CD4-positive, alpha-beta T cell (primary cell): ENCODE results near the gene BAIAP2. TPM values are rescaled to one million over a fixed set of nuclear protein-coding genes. Genes with fewer than 3 reads are reported as not detected.

ENCODE experiments used
- ATAC-seq: fragments of 200-7000 bp; cut with Tn5 transposase; one replicate; pipeline ENCODE4 v1.10.0; 2022; ENCODE audit warnings: mild to moderate bottlenecking; ENCODE audit not compliant: poor library complexity
- CTCF ChIA-PET: fragments of 350-600 bp; sonication (Branson Sonifier 250); formaldehyde crosslinking; loops from one replicate; lab custom pipeline; 2021; ENCODE audit warnings: antibody characterized with exemption, inconsistent platforms; lab: Charles Lee
- POLR2A ChIA-PET: fragments of 350-600 bp; sonication (Branson Sonifier 250); formaldehyde crosslinking; loops from one replicate; lab custom pipeline; 2021; ENCODE audit warnings: antibody characterized with exemption, inconsistent platforms; lab: Charles Lee
- DNase-seq, 14 experiments: peaks; one replicate each; pipeline ENCODE4 v3.0.0-alpha.2; 2013 to 2020; ENCODE audit warnings: mixed read lengths in 2 of 14
- H3K27ac ChIP-seq, 2 donors: one replicate each; pipeline versions ENCODE4 v1.5.1 to v1.7.0; 2013; ENCODE audit warnings: low read length in 2 of 2, low read depth in 1 of 2, mild to moderate bottlenecking in 1 of 2
- H3K27me3 ChIP-seq, 2 experiments: 1 replicate in 1 of 2; 2 replicates in 1 of 2; pipeline versions ENCODE4 v1.6.1 to v1.7.0; 2013; ENCODE audit warnings: low read length in 2 of 2, control low read depth in 1 of 2, mild to moderate bottlenecking in 1 of 2, moderate library complexity in 1 of 2; ENCODE audit not compliant: insufficient read depth in 2 of 2, control insufficient read depth in 1 of 2
- H3K36me3 ChIP-seq: one replicate; pipeline ENCODE4 v1.6.1; 2013; ENCODE audit warnings: low read length, control low read depth; ENCODE audit not compliant: insufficient read depth
- H3K4me1 ChIP-seq: one replicate; pipeline ENCODE4 v1.6.1; 2013; ENCODE audit warnings: low read length, control low read depth; ENCODE audit not compliant: insufficient read depth
- H3K4me3 ChIP-seq: one replicate; pipeline ENCODE4 v1.5.1; 2013; ENCODE audit warnings: mild to moderate bottlenecking, low read length, moderate library complexity
- H3K9me3 ChIP-seq, 2 experiments: 1 replicate in 1 of 2; 2 replicates in 1 of 2; pipeline versions ENCODE4 v1.6.1 to v1.7.0; 2013; ENCODE audit warnings: low read length in 2 of 2, mild to moderate bottlenecking in 2 of 2, control low read depth in 1 of 2, moderate library complexity in 1 of 2; ENCODE audit not compliant: control insufficient read depth in 1 of 2, insufficient read depth in 1 of 2
- H3K27ac Mint-ChIP-seq: one replicate; pipeline ENCODE4 v1.8.0; 2020; ENCODE audit warnings: mixed read lengths
- H3K27me3 Mint-ChIP-seq: one replicate; pipeline ENCODE4 v1.8.0; 2021; ENCODE audit warnings: mixed read lengths
- H3K36me3 Mint-ChIP-seq: one replicate; pipeline ENCODE4 v1.8.0; 2021; ENCODE audit warnings: low read depth, mixed read lengths
- H3K4me1 Mint-ChIP-seq: one replicate; pipeline ENCODE4 v1.8.0; 2021; ENCODE audit warnings: low read depth, mixed read lengths
- H3K4me3 Mint-ChIP-seq: one replicate; pipeline ENCODE4 v1.8.0; 2020; ENCODE audit warnings: mild to moderate bottlenecking, mixed read lengths
- H3K9me3 Mint-ChIP-seq: one replicate; pipeline ENCODE4 v1.8.0; 2020; ENCODE audit warnings: mixed read lengths
- intact Hi-C, 2 experiments: fragments of 100-400 bp; cut with DNase I in 1 of 2; cut with micrococcal nuclease in 1 of 2; formaldehyde crosslinking; loops; one replicate each; pipeline versions ENCODE4 v1.15.1 to v1.9.0; 2023 to 2025; cut with DNase I, micrococcal nuclease
- total RNA-seq, 174 experiments: library from RNA in 2 of 174; stranded (reverse) in 2 of 174; gene quantifications; one replicate each; pipeline ENCODE4 v1.2.3 and lab custom pipeline; 2021 to 2026
- TF ChIP-seq, protein P1 (sequence below): fragments of 200-600 bp; IDR thresholded peaks from one replicate; pipeline ENCODE4 v1.8.0; 2022; ENCODE audit warnings: antibody characterized with exemption, mild to moderate bottlenecking

The BAIAP2 gene
- total RNA-seq, 2 experiments from 2014 or later, result 4.2 to 4.9 TPM

DNA sequence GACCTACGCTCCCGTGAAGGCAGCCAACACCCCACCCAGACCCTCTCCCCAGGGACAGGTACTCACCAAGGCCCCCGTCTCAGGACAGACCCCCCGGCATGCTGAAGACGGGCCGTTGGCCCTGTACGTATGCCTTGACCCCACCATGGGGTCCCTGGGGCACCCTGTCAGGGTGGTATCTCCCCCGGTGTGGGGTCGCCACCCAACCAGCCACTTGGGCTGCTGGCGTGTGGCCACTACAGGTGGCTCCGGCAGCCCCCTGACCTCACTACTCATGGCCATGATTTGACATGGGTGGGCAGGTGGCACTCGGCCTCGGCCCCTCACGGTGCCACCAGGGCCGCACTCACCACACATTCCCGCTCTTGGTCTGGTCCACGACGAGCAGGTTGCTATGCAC is 89.4 kb downstream of the BAIAP2 start:
- no peak overlapping the region for H3K4me3 Mint-ChIP-seq
- no peaks in the 10 kb centered on the region for H3K36me3 Mint-ChIP-seq
- no peak overlapping the region for H3K4me3 ChIP-seq
- no peak overlapping the region for H3K27ac Mint-ChIP-seq
- H3K9me3 ChIP-seq, result no peaks in the 10 kb centered on the region
- no peaks in the 10 kb centered on the region for H3K36me3 ChIP-seq
- TF ChIP-seq, protein P1, sequence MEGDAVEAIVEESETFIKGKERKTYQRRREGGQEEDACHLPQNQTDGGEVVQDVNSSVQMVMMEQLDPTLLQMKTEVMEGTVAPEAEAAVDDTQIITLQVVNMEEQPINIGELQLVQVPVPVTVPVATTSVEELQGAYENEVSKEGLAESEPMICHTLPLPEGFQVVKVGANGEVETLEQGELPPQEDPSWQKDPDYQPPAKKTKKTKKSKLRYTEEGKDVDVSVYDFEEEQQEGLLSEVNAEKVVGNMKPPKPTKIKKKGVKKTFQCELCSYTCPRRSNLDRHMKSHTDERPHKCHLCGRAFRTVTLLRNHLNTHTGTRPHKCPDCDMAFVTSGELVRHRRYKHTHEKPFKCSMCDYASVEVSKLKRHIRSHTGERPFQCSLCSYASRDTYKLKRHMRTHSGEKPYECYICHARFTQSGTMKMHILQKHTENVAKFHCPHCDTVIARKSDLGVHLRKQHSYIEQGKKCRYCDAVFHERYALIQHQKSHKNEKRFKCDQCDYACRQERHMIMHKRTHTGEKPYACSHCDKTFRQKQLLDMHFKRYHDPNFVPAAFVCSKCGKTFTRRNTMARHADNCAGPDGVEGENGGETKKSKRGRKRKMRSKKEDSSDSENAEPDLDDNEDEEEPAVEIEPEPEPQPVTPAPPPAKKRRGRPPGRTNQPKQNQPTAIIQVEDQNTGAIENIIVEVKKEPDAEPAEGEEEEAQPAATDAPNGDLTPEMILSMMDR, result no peak
- POLR2A ChIA-PET, result no interaction called here
- no peaks in the 10 kb centered on the region for H3K27me3 ChIP-seq
- no peak for DNase-seq
- CTCF ChIA-PET, result no interaction called here
- intact Hi-C loops, result no loop called here
- H3K4me1 ChIP-seq, result peaks cover 5% of the 10 kb centered on the region
- no peaks in the 10 kb centered on the region for H3K9me3 Mint-ChIP-seq
- H3K27me3 Mint-ChIP-seq, result no peaks in the 10 kb centered on the region
- no peak overlapping the region for H3K27ac ChIP-seq
- no peak for ATAC-seq
- no peaks in the 10 kb centered on the region for H3K4me1 Mint-ChIP-seq

DNA sequence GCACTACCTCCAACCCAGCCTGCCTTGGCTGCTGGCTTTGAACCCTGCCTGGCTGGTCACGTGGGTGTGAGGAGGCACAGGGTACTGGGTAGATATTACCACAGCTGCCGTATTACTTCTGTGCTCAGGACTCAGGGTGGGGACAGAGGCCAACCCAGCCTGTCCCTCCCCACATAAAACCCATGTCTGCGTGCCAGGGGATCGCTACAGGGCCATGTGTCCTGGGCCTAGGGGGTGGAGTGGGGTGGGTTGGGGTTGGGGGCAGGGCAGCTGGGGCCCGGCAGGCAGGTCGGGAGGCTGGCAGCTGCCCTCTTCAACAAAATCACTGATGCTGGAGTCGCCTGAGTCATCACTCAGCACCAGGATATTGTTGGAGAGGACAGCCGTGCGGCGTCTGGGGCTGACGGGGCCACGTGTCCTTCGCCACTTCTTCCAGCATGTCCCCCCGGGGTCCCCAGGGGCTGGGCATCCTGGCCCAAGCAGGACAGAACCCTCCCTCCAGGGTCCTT is 90.7 kb downstream of the BAIAP2 start:
- intact Hi-C loops, result no loop called here
- no peaks in the 10 kb centered on the region for H3K9me3 ChIP-seq
- Mint-ChIP-seq H3K27ac (no peak overlapping the region), H3K36me3 (no peaks in the 10 kb centered on the region), H3K9me3 (no peaks in the 10 kb centered on the region), H3K27me3 (no peaks in the 10 kb centered on the region), H3K4me3 (no peak overlapping the region), H3K4me1 (no peaks in the 10 kb centered on the region)
- TF ChIP-seq, protein P1, result no peak
- no peaks in the 10 kb centered on the region for H3K27me3 ChIP-seq
- no peaks in the 10 kb centered on the region for H3K36me3 ChIP-seq
- POLR2A ChIA-PET, result no interaction called here
- no peaks in the 10 kb centered on the region for H3K4me1 ChIP-seq
- DNase-seq (no peak), ATAC-seq (no peak)
- H3K27ac ChIP-seq, result no peak overlapping the region
- CTCF ChIA-PET, result interaction anchor here (0.8 kb wide), 1 partner anchor 24 kb away, joined by 3 read pairs; no protein-coding TSS in a partner anchor
- H3K4me3 ChIP-seq, result no peak overlapping the region

- H3K36me3 Mint-ChIP-seq, result no peaks in the 10 kb centered on the region
- H3K4me3 ChIP-seq, result no peak overlapping the region
- H3K4me1 Mint-ChIP-seq, result no peaks in the 10 kb centered on the region
- intact Hi-C loops, result no loop called here
- ATAC-seq, result no peak
- H3K27ac Mint-ChIP-seq, result no peak overlapping the region
- H3K4me3 Mint-ChIP-seq, result no peak overlapping the region
- no peaks in the 10 kb centered on the region for H3K36me3 ChIP-seq
- H3K27me3 Mint-ChIP-seq, result no peaks in the 10 kb centered on the region
- no peaks in the 10 kb centered on the region for H3K27me3 ChIP-seq
- TF ChIP-seq, protein P1, result no peak
- no peak for DNase-seq
- H3K27ac ChIP-seq, result no peak overlapping the region
- ChIA-PET CTCF (no interaction called here), POLR2A (no interaction called here)
- no peaks in the 10 kb centered on the region for H3K9me3 Mint-ChIP-seq
- H3K9me3 ChIP-seq, result no peaks in the 10 kb centered on the region
- H3K4me1 ChIP-seq, result no peaks in the 10 kb centered on the region
Measured at GRCh38 chr17:81126281-81127132, 91.6 kb downstream of the BAIAP2 start.
